ENCODE measurements around the gene MBIP. TPM values are rescaled to one million over a fixed set of nuclear protein-coding genes. Genes with fewer than 3 reads are reported as not detected.

The MBIP gene
- polyA plus RNA-seq, 2 of the 4 experiments (the other 2 are of a cell fraction): 17.0 to 33.1 TPM

GRCh38 chr14:36362648-36363047 is 42.2 kb upstream of the MBIP start:
- WGBS (ENCODE audit: missing lambda C conversion rate): 34% methylated on average over 3 of the region's 3 CpGs
- Histone ChIP-seq H3K4me1 (no peaks in the 10 kb centered on the region), H3K9me3 (no peaks in the 10 kb centered on the region), H3K4me2 (no peak overlapping the region), H3K4me3 (no peak overlapping the region), H3K27ac (no peak overlapping the region)
- DNase-seq (ENCODE audit: low read depth in 1 of 2, low spot score in 1 of 2) (no peak), ATAC-seq (no peak), FAIRE-seq (no peak)
- no peak for TF ChIP-seq USF2 (IDR thresholded peaks at IDR 0.05)
- TF ChIP-seq JUNB (IDR thresholded peaks at IDR 0.05): no peak
- TF ChIP-seq KDM5A (IDR thresholded peaks at IDR 0.05): no peak
- no peak for TF ChIP-seq ELK1 (IDR thresholded peaks at IDR 0.05; ENCODE audit: low read depth, low read length)
- no peak for TF ChIP-seq ATOH8 (CRISPR knock-in tag; IDR thresholded peaks at IDR 0.05; ENCODE audit: low read depth)
- TF ChIP-seq SMC3 (IDR thresholded peaks at IDR 0.05): no peak
- TF ChIP-seq TFCP2L1 (CRISPR knock-in tag; IDR thresholded peaks at IDR 0.05): no peak
- no peak for TF ChIP-seq CEBPB (IDR thresholded peaks at IDR 0.05)
- TF ChIP-seq CBX2 (IDR thresholded peaks at IDR 0.05; ENCODE audit: borderline replicate concordance, low read depth): no peak
- no peak for TF ChIP-seq FOXS1 (CRISPR knock-in tag; IDR thresholded peaks at IDR 0.05)
- no peak for TF ChIP-seq HOXA7 (CRISPR knock-in tag; IDR thresholded peaks at IDR 0.05)
- TF ChIP-seq CHD2 (IDR thresholded peaks at IDR 0.05; ENCODE audit: low read length, partially characterized antibody): no peak
- no peak for TF ChIP-seq EHMT2 (IDR thresholded peaks at IDR 0.05; ENCODE audit: low read depth)
- no peak for TF ChIP-seq NFE2L2 (conservative IDR thresholded peaks at IDR 0.05; ENCODE audit: low read length)
- no peak for TF ChIP-seq HMGXB4 (CRISPR knock-in tag; IDR thresholded peaks at IDR 0.05; ENCODE audit: borderline replicate concordance)
- no peak for TF ChIP-seq HOXB5 (CRISPR knock-in tag; IDR thresholded peaks at IDR 0.05)
- no peak for TF ChIP-seq SREBF2 (IDR thresholded peaks at IDR 0.05)
- no peak for TF ChIP-seq FOSB (CRISPR knock-in tag; IDR thresholded peaks at IDR 0.05)
- TF ChIP-seq GATA3 (IDR thresholded peaks at IDR 0.05; ENCODE audit: borderline replicate concordance): no peak
- ChIA-PET POLR2A (no interaction called here), CTCF (interaction anchor here (2.9 to 3.0 kb wide), 2 partner anchors 11 to 293 kb away, joined by 12 to 15 read pairs; no protein-coding TSS in a partner anchor)

GRCh38 chr14:36361210-36361853 is 40.9 kb upstream of the MBIP start:
- POLR2A ChIA-PET: no interaction called here
- Histone ChIP-seq H3K27ac (no peak overlapping the region), H3K4me1 (no peaks in the 10 kb centered on the region), H3K4me3 (no peak overlapping the region), H3K4me2 (no peak overlapping the region), H3K9me3 (no peaks in the 10 kb centered on the region; the same call in 2 of the 3 replicates)
- CTCF ChIA-PET: interaction anchor here (0.8 to 2.9 kb wide), 4 partner anchors 10 to 292 kb away, joined by 3 to 12 read pairs (median 4); no protein-coding TSS in a partner anchor
- no peak for DNase-seq (ENCODE audit: low read depth in 1 of 2, low spot score in 1 of 2)
- no peak for FAIRE-seq
- 58% methylated on average over 2 of the region's 2 CpGs for WGBS (ENCODE audit: missing lambda C conversion rate)
- no peak for ATAC-seq
- TF ChIP-seq POLR2A (IDR thresholded peaks at IDR 0.05; ENCODE audit: low read length): no peak
- TF ChIP-seq ELK1 (IDR thresholded peaks at IDR 0.05; ENCODE audit: low read depth, low read length): no peak
- TF ChIP-seq ZSCAN20 (CRISPR knock-in tag; IDR thresholded peaks at IDR 0.05): no peak
- TF ChIP-seq RFX5 (IDR thresholded peaks at IDR 0.05): no peak
- TF ChIP-seq FOSB (CRISPR knock-in tag; IDR thresholded peaks at IDR 0.05): no peak
- TF ChIP-seq FOXS1 (CRISPR knock-in tag; IDR thresholded peaks at IDR 0.05): no peak
- TF ChIP-seq EP300 (IDR thresholded peaks at IDR 0.05): no peak
- TF ChIP-seq E2F6 (IDR thresholded peaks at IDR 0.05; ENCODE audit: borderline replicate concordance, low read depth): no peak
- TF ChIP-seq NFE2L2 (conservative IDR thresholded peaks at IDR 0.05; ENCODE audit: low read length): no peak
- TF ChIP-seq REST (IDR thresholded peaks at IDR 0.05): no peak
- no peak for TF ChIP-seq KDM1A (IDR thresholded peaks at IDR 0.05; ENCODE audit: low read depth)
- no peak for TF ChIP-seq USF2 (IDR thresholded peaks at IDR 0.05)

Measured in A549 (cell line).